C4-2B (cell line): Measurements from ENCODE around the gene FOXP1.

ENCODE experiments used
- CTCF ChIP-seq: fragments of 450-650 bp; conservative IDR thresholded peaks from 2 replicates; pipeline ENCODE4 v1.5.1; 2017; ENCODE audit warnings: mild to moderate bottlenecking
- ZFX ChIP-seq: fragments of 450-650 bp; IDR thresholded peaks from 2 replicates; pipeline ENCODE4 v1.6.1; 2017

- TF ChIP-seq CTCF (no peak), ZFX (no peak)
Observed at GRCh38 chr3:71430941-71431552, 152.5 kb downstream of the FOXP1 start.
